Smooth muscle cell (in vitro differentiated cells): ENCODE data around the gene ACAD9. TPM values are rescaled to one million over a fixed set of nuclear protein-coding genes. Genes with fewer than 3 reads are reported as not detected.

ENCODE experiments used
- DNase-seq: peaks from one replicate; lab custom pipeline; 2025; ENCODE audit not compliant: unreplicated experiment; lab: John Stamatoyannopoulos, UW
- H2AFZ ChIP-seq: fragments of 200-600 bp; sonication (generic); 2 replicates; pipeline ENCODE4 v1.6.0; 2016; ENCODE audit warnings: antibody characterized with exemption, low read depth, mild to moderate bottlenecking
- H3F3A ChIP-seq: fragments of 200-600 bp; sonication (generic); 2 replicates; pipeline ENCODE4 v1.6.0; 2017; ENCODE audit warnings: antibody characterized with exemption, low read depth
- H3K27ac ChIP-seq: fragments of 200-600 bp; sonication (generic); 2 replicates; pipeline ENCODE4 v1.5.1; 2016; ENCODE audit warnings: low read depth, mild to moderate bottlenecking
- H3K27me3 ChIP-seq: fragments of 200-600 bp; sonication (generic); 2 replicates; pipeline ENCODE4 v1.6.1; 2016; ENCODE audit warnings: low read depth, mild to moderate bottlenecking
- H3K36me3 ChIP-seq: fragments of 200-600 bp; sonication (generic); 2 replicates; pipeline ENCODE4 v1.5.1; 2016; ENCODE audit warnings: low read depth
- H3K4me1 ChIP-seq: fragments of 200-600 bp; sonication (generic); 2 replicates; pipeline ENCODE4 v1.5.1; 2016; ENCODE audit warnings: low read depth
- H3K4me2 ChIP-seq: fragments of 200-600 bp; sonication (generic); 2 replicates; pipeline ENCODE4 v1.6.0; 2016; ENCODE audit warnings: mild to moderate bottlenecking
- H3K4me3 ChIP-seq: fragments of 200-600 bp; sonication (generic); 2 replicates; pipeline ENCODE4 v1.5.1; 2016; ENCODE audit warnings: mild to moderate bottlenecking
- H3K79me2 ChIP-seq: fragments of 200-600 bp; sonication (generic); 2 replicates; pipeline ENCODE4 v1.6.0; 2016; ENCODE audit warnings: low read depth, mild to moderate bottlenecking
- H3K9ac ChIP-seq: fragments of 200-600 bp; sonication (generic); 2 replicates; pipeline ENCODE4 v1.6.0; 2016; ENCODE audit warnings: low read depth
- H3K9me3 ChIP-seq: fragments of 200-600 bp; sonication (generic); replicated peaks from 2 replicates; pipeline ENCODE4 v1.5.1; 2016; ENCODE audit warnings: low read depth
- H4K20me1 ChIP-seq: fragments of 200-600 bp; sonication (generic); 2 replicates; pipeline ENCODE4 v1.6.0; 2016; ENCODE audit warnings: low read depth
- CTCF ChIP-seq: fragments of 200-600 bp; sonication (generic); IDR thresholded peaks from 2 replicates; pipeline ENCODE4 v1.5.1; 2017; ENCODE audit warnings: borderline replicate concordance, mild to moderate bottlenecking, antibody characterized with exemption; ENCODE audit not compliant: insufficient read depth, poor library complexity, severe bottlenecking
- WGBS: methylation state at CpG from one replicate; pipeline ENCODE4 v1.1.7; 2016; ENCODE audit warnings: low lambda C conversion rate; 5-methylcytosine and 5-hydroxymethylcytosine counted together
- polyA plus RNA-seq: library from polyadenylated mRNA; unstranded; fragments of >200 nt; fragmentation: Nextera tagmentation; extraction: Ambion mirVana; gene quantifications from 2 replicates; pipeline ENCODE4 v1.2.1, GENCODE V29; 2016
- total RNA-seq: library from RNA; depleted of rRNA; stranded (reverse); fragments of >200 nt; gene quantifications from 2 replicates; pipeline ENCODE4 v1.2.3, GENCODE V29; 2014

ACAD9 gene
- total and polyA plus RNA-seq, 2 experiments from 2014 or later: 24.4 to 24.5 TPM

- Histone ChIP-seq H3K9me3 (no peaks in the 10 kb centered on the region), H3K4me2 (no peak overlapping the region), H3K27me3 (no peaks in the 10 kb centered on the region), H3K4me1 (peaks cover 8% of the 10 kb centered on the region), H3K36me3 (no peaks in the 10 kb centered on the region), H2AFZ (no peak overlapping the region), H3F3A (no peaks in the 10 kb centered on the region), H3K27ac (no peak overlapping the region), H3K9ac (no peak overlapping the region), H3K4me3 (no peak overlapping the region), H3K79me2 (no peaks in the 10 kb centered on the region), H4K20me1 (no peaks in the 10 kb centered on the region)
- TF ChIP-seq CTCF: no peak
- DNase-seq: no peak
- 74% methylated on average over 8 of the region's 8 CpGs for WGBS
Observed at GRCh38 chr3:128873244-128874022, 6.0 kb upstream of the ACAD9 start.

- Histone ChIP-seq H3K79me2 (no peaks in the 10 kb centered on the region), H3K4me2 (no peak overlapping the region), H3K4me3 (no peak overlapping the region), H3K27me3 (no peaks in the 10 kb centered on the region), H3K9ac (no peak overlapping the region), H3F3A (no peaks in the 10 kb centered on the region), H3K9me3 (no peaks in the 10 kb centered on the region), H3K27ac (no peak overlapping the region), H2AFZ (no peak overlapping the region), H3K4me1 (peaks cover 12% of the 10 kb centered on the region), H3K36me3 (no peaks in the 10 kb centered on the region), H4K20me1 (no peaks in the 10 kb centered on the region)
- 42% methylated on average over 3 of the region's 3 CpGs for WGBS
- DNase-seq: no peak
- no peak for TF ChIP-seq CTCF
Observed at GRCh38 chr3:128874481-128875180, 4.8 kb upstream of the ACAD9 start.

GRCh38 chr3:128875556-128876120 lies 3.8 kb upstream of the ACAD9 start:
- no peaks in the 10 kb centered on the region for H4K20me1 ChIP-seq
- TF ChIP-seq CTCF: peak; percentile 42
- H3K9me3 ChIP-seq: no peaks in the 10 kb centered on the region
- H3K4me3 ChIP-seq: no peak overlapping the region
- no peak overlapping the region for H3K27ac ChIP-seq
- DNase-seq: no peak
- H2AFZ ChIP-seq: no peak overlapping the region
- H3K36me3 ChIP-seq: no peaks in the 10 kb centered on the region
- no peaks in the 10 kb centered on the region for H3K27me3 ChIP-seq
- H3K4me2 ChIP-seq: no peak overlapping the region
- H3K79me2 ChIP-seq: peaks cover 10% of the 10 kb centered on the region
- 55% methylated on average over 12 of the region's 12 CpGs for WGBS
- H3F3A ChIP-seq: no peaks in the 10 kb centered on the region
- peaks cover 18% of the 10 kb centered on the region for H3K4me1 ChIP-seq
- H3K9ac ChIP-seq: no peak overlapping the region
